CD4-positive, CD25-positive, alpha-beta regulatory T cell (primary cell): ENCODE data around the gene POP4. TPM values are rescaled to one million over a fixed set of nuclear protein-coding genes. Genes with fewer than 3 reads are reported as not detected.

Source experiments
- ATAC-seq, 2 donors: fragments of 150-1000 bp; cut with Tn5 transposase; one replicate each; pipeline ENCODE4 v1.10.0; 2021; ENCODE audit warnings: low read depth in 2 of 2, moderate number of reproducible peaks in 2 of 2, moderate library complexity in 1 of 2
- DNase-seq, 3 donors: peaks; one replicate each; pipeline versions ENCODE4 v3.0.0 to v3.0.0-alpha.2; 2012 to 2022; ENCODE audit warnings: mixed read lengths in 1 of 3
- H3K27ac ChIP-seq: one replicate; pipeline ENCODE4 v1.7.0; 2013; ENCODE audit warnings: mild to moderate bottlenecking, low read length; ENCODE audit not compliant: insufficient read depth, poor library complexity, severe bottlenecking
- H3K27me3 ChIP-seq: one replicate; pipeline ENCODE4 v1.7.0; 2013; ENCODE audit warnings: low read length; ENCODE audit not compliant: control insufficient read depth, insufficient read depth
- H3K36me3 ChIP-seq: one replicate; pipeline ENCODE4 v1.7.0; 2013; ENCODE audit warnings: mild to moderate bottlenecking, low read length, moderate library complexity; ENCODE audit not compliant: control insufficient read depth, insufficient read depth
- H3K4me1 ChIP-seq: 2 replicates; pipeline ENCODE4 v1.7.0; 2013; ENCODE audit warnings: mild to moderate bottlenecking, low read length; ENCODE audit not compliant: insufficient read depth, control insufficient read depth, poor library complexity, severe bottlenecking
- H3K4me3 ChIP-seq: one replicate; pipeline ENCODE4 v1.7.0; 2013; ENCODE audit warnings: low read depth, mild to moderate bottlenecking, low read length, moderate library complexity
- H3K9me3 ChIP-seq, 2 experiments: 1 replicate in 1 of 2; 2 replicates in 1 of 2; pipeline ENCODE4 v1.7.0; 2013; ENCODE audit warnings: low read length in 2 of 2, mild to moderate bottlenecking in 1 of 2, moderate library complexity in 1 of 2; ENCODE audit not compliant: control insufficient read depth in 2 of 2
- H3K27ac Mint-ChIP-seq, 3 donors: one replicate each; pipeline ENCODE4 v1.8.0; 2020 to 2022; ENCODE audit warnings: mild to moderate bottlenecking in 3 of 3, mixed read lengths in 3 of 3, moderate library complexity in 2 of 3
- H3K27me3 Mint-ChIP-seq: one replicate; pipeline ENCODE4 v1.8.0; 2022; ENCODE audit warnings: mild to moderate bottlenecking, mixed read lengths
- H3K36me3 Mint-ChIP-seq: one replicate; pipeline ENCODE4 v1.8.0; 2020; ENCODE audit warnings: mixed read lengths
- H3K4me1 Mint-ChIP-seq, 4 donors: one replicate each; pipeline ENCODE4 v1.8.0; 2020 to 2022; ENCODE audit warnings: mixed read lengths in 4 of 4, mild to moderate bottlenecking in 1 of 4
- H3K4me3 Mint-ChIP-seq, 4 donors: one replicate each; pipeline ENCODE4 v1.8.0; 2020 to 2022; ENCODE audit warnings: mild to moderate bottlenecking in 4 of 4, mixed read lengths in 4 of 4, moderate library complexity in 3 of 4
- H3K9me3 Mint-ChIP-seq, 7 donors: one replicate each; pipeline ENCODE4 v1.8.0; 2020 to 2022; ENCODE audit warnings: mixed read lengths in 7 of 7, mild to moderate bottlenecking in 3 of 7, moderate library complexity in 2 of 7
- polyA plus RNA-seq, 4 donors: library from polyadenylated mRNA; unstranded; fragments of 300-500 nt; fragmentation: Illumina TruSeq; gene quantifications; one replicate each; pipeline ENCODE4 v1.2.3, GENCODE V29; 2021
- total RNA-seq: library from RNA; stranded (reverse); gene quantifications from one replicate; pipeline ENCODE4 v1.2.3, GENCODE V29; 2022

The POP4 gene
- total and polyA plus RNA-seq, 5 donors from 2014 or later: 64.3 to 202 (median 188) TPM

- Histone ChIP-seq H3K36me3 (peaks cover 21% of the 10 kb centered on the region), H3K9me3 (no peaks in the 10 kb centered on the region), H3K27ac (peak overlapping the region; percentile 99), H3K4me1 (peaks cover 34% of the 10 kb centered on the region), H3K27me3 (no peaks in the 10 kb centered on the region), H3K4me3 (peak overlapping the region; percentile 94)
- Mint-ChIP-seq H3K4me1 (peaks cover 7 to 33% (median 24%) of the 10 kb centered on the region in 4 donors), H3K36me3 (peaks cover 14% of the 10 kb centered on the region), H3K27me3 (peaks cover 5% of the 10 kb centered on the region), H3K4me3 (peak overlapping the region; percentile 97 to 99 (median 99)), H3K27ac (peak overlapping the region; percentile 100), H3K9me3 (no peaks in the 10 kb centered on the region)
- DNase-seq (no peak), ATAC-seq (peak in 1 of 2 donors; percentile 25)
Measured at GRCh38 chr19:29606420-29606747, 301 bp downstream of the POP4 start.

- Histone ChIP-seq H3K27me3 (no peaks in the 10 kb centered on the region), H3K27ac (no peak overlapping the region), H3K4me1 (peaks cover 34% of the 10 kb centered on the region), H3K4me3 (no peak overlapping the region), H3K36me3 (peaks cover 48% of the 10 kb centered on the region), H3K9me3 (no peaks in the 10 kb centered on the region)
- ATAC-seq: no peak
- peak overlapping the region in 1 of 4 donors; percentile 23 for H3K4me3 Mint-ChIP-seq
- H3K36me3 Mint-ChIP-seq: peaks cover 28% of the 10 kb centered on the region
- H3K4me1 Mint-ChIP-seq: peaks cover 7 to 40% (median 28%) of the 10 kb centered on the region in 4 donors
- H3K27me3 Mint-ChIP-seq: peaks cover 5% of the 10 kb centered on the region
- H3K27ac Mint-ChIP-seq: peak overlapping the region in 1 of 3 donors; percentile 73
- no peak for DNase-seq
- H3K9me3 Mint-ChIP-seq: no peaks in the 10 kb centered on the region
Measured at GRCh38 chr19:29609636-29610035, 3.6 kb downstream of the POP4 start.

GRCh38 chr19:29610213-29610573 lies 4.1 kb downstream of the POP4 start:
- H3K9me3 Mint-ChIP-seq: no peaks in the 10 kb centered on the region
- peaks cover 7 to 41% (median 28%) of the 10 kb centered on the region in 4 donors for H3K4me1 Mint-ChIP-seq
- peaks cover 5% of the 10 kb centered on the region for H3K27me3 Mint-ChIP-seq
- Histone ChIP-seq H3K27me3 (no peaks in the 10 kb centered on the region), H3K4me3 (no peak overlapping the region), H3K9me3 (no peaks in the 10 kb centered on the region), H3K27ac (no peak overlapping the region), H3K36me3 (peaks cover 53% of the 10 kb centered on the region), H3K4me1 (peaks cover 30% of the 10 kb centered on the region)
- peak overlapping the region in 1 of 3 donors; percentile 73 for H3K27ac Mint-ChIP-seq
- ATAC-seq: no peak
- peak overlapping the region in 1 of 4 donors; percentile 9 for H3K4me3 Mint-ChIP-seq
- DNase-seq: no peak
- H3K36me3 Mint-ChIP-seq: peaks cover 29% of the 10 kb centered on the region

- Histone ChIP-seq H3K4me3 (no peak overlapping the region), H3K9me3 (no peaks in the 10 kb centered on the region), H3K27ac (peak overlapping the region; percentile 1), H3K4me1 (peaks cover 25% of the 10 kb centered on the region), H3K36me3 (peaks cover 58% of the 10 kb centered on the region), H3K27me3 (no peaks in the 10 kb centered on the region)
- DNase-seq (peak; percentile 71 to 88 (median 81)), ATAC-seq (peak; percentile 68 to 70)
- Mint-ChIP-seq H3K27ac (peak overlapping the region in 1 of 3 donors; percentile 55), H3K36me3 (peaks cover 34% of the 10 kb centered on the region), H3K27me3 (peaks cover 5% of the 10 kb centered on the region), H3K9me3 (no peaks in the 10 kb centered on the region), H3K4me3 (peak overlapping the region in 1 of 4 donors; percentile 9), H3K4me1 (peaks cover 7 to 38% (median 27%) of the 10 kb centered on the region in 4 donors)
Measured at GRCh38 chr19:29610574-29611271, 4.6 kb downstream of the POP4 start.

GRCh38 chr19:29612121-29612520 lies 6.0 kb downstream of the POP4 start:
- Mint-ChIP-seq H3K9me3 (no peaks in the 10 kb centered on the region), H3K27ac (no peak overlapping the region), H3K36me3 (peaks cover 39% of the 10 kb centered on the region), H3K4me1 (peaks cover 2 to 29% (median 17%) of the 10 kb centered on the region in 4 donors), H3K27me3 (no peaks in the 10 kb centered on the region), H3K4me3 (peak overlapping the region in 1 of 4 donors; percentile 54)
- ATAC-seq: no peak
- Histone ChIP-seq H3K27me3 (no peaks in the 10 kb centered on the region), H3K4me1 (peaks cover 15% of the 10 kb centered on the region), H3K36me3 (peaks cover 67% of the 10 kb centered on the region), H3K9me3 (no peaks in the 10 kb centered on the region), H3K4me3 (no peak overlapping the region), H3K27ac (no peak overlapping the region)
- DNase-seq: no peak

- Mint-ChIP-seq H3K27me3 (no peaks in the 10 kb centered on the region), H3K4me3 (no peak overlapping the region), H3K4me1 (peaks cover 2 to 23% (median 15%) of the 10 kb centered on the region in 4 donors), H3K9me3 (no peaks in the 10 kb centered on the region), H3K27ac (no peak overlapping the region), H3K36me3 (peaks cover 39% of the 10 kb centered on the region)
- Histone ChIP-seq H3K36me3 (peaks cover 67% of the 10 kb centered on the region), H3K4me1 (peaks cover 11% of the 10 kb centered on the region), H3K27me3 (no peaks in the 10 kb centered on the region), H3K4me3 (no peak overlapping the region), H3K27ac (no peak overlapping the region), H3K9me3 (no peaks in the 10 kb centered on the region)
- no peak for DNase-seq
- no peak for ATAC-seq
Measured at GRCh38 chr19:29612801-29613595, 6.9 kb downstream of the POP4 start.

- no peak overlapping the region for H3K4me3 Mint-ChIP-seq
- Histone ChIP-seq H3K9me3 (no peaks in the 10 kb centered on the region), H3K4me1 (peaks cover 11% of the 10 kb centered on the region), H3K36me3 (peaks cover 62% of the 10 kb centered on the region), H3K27me3 (no peaks in the 10 kb centered on the region), H3K4me3 (no peak overlapping the region), H3K27ac (no peak overlapping the region)
- no peaks in the 10 kb centered on the region for H3K9me3 Mint-ChIP-seq
- ATAC-seq: no peak
- H3K27me3 Mint-ChIP-seq: no peaks in the 10 kb centered on the region
- H3K36me3 Mint-ChIP-seq: peaks cover 33% of the 10 kb centered on the region
- peaks cover 2 to 18% (median 11%) of the 10 kb centered on the region in 4 donors for H3K4me1 Mint-ChIP-seq
- no peak for DNase-seq
- peak overlapping the region in 2 of 3 donors; percentile 52 to 54 for H3K27ac Mint-ChIP-seq
Measured at GRCh38 chr19:29614046-29614445, 8.0 kb downstream of the POP4 start.
